Measurements from ENCODE around the gene RGS9BP. TPM values are rescaled to one million over a fixed set of nuclear protein-coding genes. Genes with fewer than 3 reads are reported as not detected.

RGS9BP gene
- total and polyA plus RNA-seq, 10 of the 15 experiments (the other 5 are each of a cell fraction or from before 2014, with no cell fraction given) = 0.01 to 0.10 (median 0.05) TPM; not detected in 6

DNA sequence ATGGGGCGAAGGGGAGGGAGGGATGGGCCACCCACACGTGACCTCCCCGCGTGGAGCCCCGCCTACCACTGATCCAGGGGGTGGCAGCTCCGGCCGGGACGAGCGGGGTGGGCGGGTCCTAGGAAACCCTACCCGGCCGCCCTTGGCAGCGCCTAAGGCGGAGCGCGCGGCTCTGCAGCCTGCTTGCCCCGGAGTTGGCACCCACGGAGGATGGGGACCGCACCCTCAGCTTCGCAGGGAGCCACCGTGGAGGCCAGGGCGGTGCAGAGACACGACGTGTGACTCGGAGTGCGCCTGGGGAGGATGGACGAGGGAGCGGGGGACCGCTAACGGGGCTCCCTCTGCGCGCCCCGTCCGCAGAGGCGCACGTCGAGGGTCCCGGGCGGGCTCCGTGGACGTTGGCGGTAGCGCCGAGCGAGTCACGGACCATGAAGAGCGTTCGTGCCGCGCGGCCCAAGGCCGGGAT is at the start of gene RGS9BP (continued):
- TF ChIP-seq WRNIP1 (IDR thresholded peaks at IDR 0.05; ENCODE audit: borderline replicate concordance, low read depth, low read length) (no peak), RAD51 (IDR thresholded peaks at IDR 0.05) (no peak), CHD2 (IDR thresholded peaks at IDR 0.05; ENCODE audit: borderline replicate concordance, low read depth, low read length) (no peak), POLR2AphosphoS2 (IDR thresholded peaks at IDR 0.05; ENCODE audit: low read depth, low read length) (no peak)
- TF ChIP-seq, protein P1, sequence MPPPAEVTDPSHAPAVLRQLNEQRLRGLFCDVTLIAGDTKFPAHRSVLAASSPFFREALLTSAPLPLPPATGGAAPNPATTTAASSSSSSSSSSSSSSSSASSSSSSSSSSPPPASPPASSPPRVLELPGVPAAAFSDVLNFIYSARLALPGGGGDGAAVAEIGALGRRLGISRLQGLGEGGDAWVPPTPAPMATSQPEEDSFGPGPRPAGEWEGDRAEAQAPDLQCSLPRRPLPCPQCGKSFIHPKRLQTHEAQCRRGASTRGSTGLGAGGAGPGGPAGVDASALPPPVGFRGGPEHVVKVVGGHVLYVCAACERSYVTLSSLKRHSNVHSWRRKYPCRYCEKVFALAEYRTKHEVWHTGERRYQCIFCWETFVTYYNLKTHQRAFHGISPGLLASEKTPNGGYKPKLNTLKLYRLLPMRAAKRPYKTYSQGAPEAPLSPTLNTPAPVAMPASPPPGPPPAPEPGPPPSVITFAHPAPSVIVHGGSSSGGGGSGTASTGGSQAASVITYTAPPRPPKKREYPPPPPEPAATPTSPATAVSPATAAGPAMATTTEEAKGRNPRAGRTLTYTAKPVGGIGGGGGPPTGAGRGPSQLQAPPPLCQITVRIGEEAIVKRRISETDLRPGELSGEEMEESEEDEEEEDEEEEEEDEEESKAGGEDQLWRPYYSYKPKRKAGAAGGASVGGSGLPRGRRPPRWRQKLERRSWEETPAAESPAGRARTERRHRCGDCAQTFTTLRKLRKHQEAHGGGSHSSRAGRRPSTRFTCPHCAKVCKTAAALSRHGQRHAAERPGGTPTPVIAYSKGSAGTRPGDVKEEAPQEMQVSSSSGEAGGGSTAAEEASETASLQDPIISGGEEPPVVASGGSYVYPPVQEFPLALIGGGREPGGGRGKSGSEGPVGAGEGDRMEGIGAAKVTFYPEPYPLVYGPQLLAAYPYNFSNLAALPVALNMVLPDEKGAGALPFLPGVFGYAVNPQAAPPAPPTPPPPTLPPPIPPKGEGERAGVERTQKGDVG (CRISPR knock-in tag; IDR thresholded peaks at IDR 0.05) = no peak
- TF ChIP-seq, protein P2, sequence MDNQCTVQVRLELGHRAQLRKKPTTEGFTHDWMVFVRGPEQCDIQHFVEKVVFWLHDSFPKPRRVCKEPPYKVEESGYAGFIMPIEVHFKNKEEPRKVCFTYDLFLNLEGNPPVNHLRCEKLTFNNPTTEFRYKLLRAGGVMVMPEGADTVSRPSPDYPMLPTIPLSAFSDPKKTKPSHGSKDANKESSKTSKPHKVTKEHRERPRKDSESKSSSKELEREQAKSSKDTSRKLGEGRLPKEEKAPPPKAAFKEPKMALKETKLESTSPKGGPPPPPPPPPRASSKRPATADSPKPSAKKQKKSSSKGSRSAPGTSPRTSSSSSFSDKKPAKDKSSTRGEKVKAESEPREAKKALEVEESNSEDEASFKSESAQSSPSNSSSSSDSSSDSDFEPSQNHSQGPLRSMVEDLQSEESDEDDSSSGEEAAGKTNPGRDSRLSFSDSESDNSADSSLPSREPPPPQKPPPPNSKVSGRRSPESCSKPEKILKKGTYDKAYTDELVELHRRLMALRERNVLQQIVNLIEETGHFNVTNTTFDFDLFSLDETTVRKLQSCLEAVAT (IDR thresholded peaks at IDR 0.05) = no peak
- TF ChIP-seq, protein P3, sequence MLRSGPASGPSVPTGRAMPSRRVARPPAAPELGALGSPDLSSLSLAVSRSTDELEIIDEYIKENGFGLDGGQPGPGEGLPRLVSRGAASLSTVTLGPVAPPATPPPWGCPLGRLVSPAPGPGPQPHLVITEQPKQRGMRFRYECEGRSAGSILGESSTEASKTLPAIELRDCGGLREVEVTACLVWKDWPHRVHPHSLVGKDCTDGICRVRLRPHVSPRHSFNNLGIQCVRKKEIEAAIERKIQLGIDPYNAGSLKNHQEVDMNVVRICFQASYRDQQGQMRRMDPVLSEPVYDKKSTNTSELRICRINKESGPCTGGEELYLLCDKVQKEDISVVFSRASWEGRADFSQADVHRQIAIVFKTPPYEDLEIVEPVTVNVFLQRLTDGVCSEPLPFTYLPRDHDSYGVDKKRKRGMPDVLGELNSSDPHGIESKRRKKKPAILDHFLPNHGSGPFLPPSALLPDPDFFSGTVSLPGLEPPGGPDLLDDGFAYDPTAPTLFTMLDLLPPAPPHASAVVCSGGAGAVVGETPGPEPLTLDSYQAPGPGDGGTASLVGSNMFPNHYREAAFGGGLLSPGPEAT (IDR thresholded peaks at IDR 0.05; ENCODE audit: low read depth) = no peak
- TF ChIP-seq, protein P4, sequence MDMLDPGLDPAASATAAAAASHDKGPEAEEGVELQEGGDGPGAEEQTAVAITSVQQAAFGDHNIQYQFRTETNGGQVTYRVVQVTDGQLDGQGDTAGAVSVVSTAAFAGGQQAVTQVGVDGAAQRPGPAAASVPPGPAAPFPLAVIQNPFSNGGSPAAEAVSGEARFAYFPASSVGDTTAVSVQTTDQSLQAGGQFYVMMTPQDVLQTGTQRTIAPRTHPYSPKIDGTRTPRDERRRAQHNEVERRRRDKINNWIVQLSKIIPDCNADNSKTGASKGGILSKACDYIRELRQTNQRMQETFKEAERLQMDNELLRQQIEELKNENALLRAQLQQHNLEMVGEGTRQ (IDR thresholded peaks at IDR 0.05; ENCODE audit: borderline replicate concordance, low read depth, low read length) = no peak
